ENCODE results near the gene GLYR1. TPM values are rescaled to one million over a fixed set of nuclear protein-coding genes. Genes with fewer than 3 reads are reported as not detected.

Gene GLYR1
- total and polyA plus RNA-seq, 10 of the 15 experiments (the other 5 are each of a cell fraction or from before 2014, with no cell fraction given), result 7.3 to 90.2 (median 57.2) TPM

DNA sequence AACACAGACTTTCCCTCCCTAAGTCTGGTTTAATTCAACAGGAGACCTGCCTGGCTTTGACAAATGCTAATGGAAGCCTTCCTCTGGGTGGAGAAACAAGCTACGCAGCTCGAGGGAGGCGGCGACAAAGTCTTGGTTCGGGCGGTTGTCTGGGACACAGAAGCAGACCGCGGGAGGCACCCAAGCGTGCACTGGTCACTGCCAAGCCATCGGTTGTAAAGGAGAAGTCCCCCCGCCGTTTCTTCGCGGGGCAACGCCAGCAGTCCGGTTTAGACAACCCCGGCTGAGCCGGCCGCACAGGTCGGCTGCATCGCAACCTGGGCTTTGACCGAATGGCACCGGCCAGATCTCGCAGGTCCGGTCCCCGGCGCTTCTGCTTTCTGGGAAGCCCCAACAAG lies 586 bp downstream of the GLYR1 start:
- Histone ChIP-seq H3K27ac (ENCODE audit: control insufficient read depth, insufficient read depth) (peak overlapping the region; percentile 85), H3K4me3 (peak overlapping the region; percentile 81), H3K4me2 (ENCODE audit: control insufficient read depth, insufficient read depth) (peak overlapping the region; percentile 100), H3K9me3 (replicated peaks; ENCODE audit: control insufficient read depth, insufficient read depth, low read length) (no peaks in the 10 kb centered on the region), H3K36me3 (ENCODE audit: control insufficient read depth in 2 of 2, insufficient read depth in 2 of 2, low read length in 1 of 2) (peaks cover 2 to 15% of the 10 kb centered on the region in 2 experiments), H3K27me3 (replicated peaks in 1 of 2; ENCODE audit: control insufficient read depth in 2 of 2, insufficient read depth in 2 of 2, low read length in 1 of 2) (no peaks in the 10 kb centered on the region), H3K9ac (ENCODE audit: control insufficient read depth, insufficient read depth, low read length) (peak overlapping the region; percentile 87), H3K4me1 (ENCODE audit: control insufficient read depth, insufficient read depth, low read length) (no peaks in the 10 kb centered on the region), H4K20me1 (ENCODE audit: control insufficient read depth, insufficient read depth) (no peaks in the 10 kb centered on the region), H2AFZ (ENCODE audit: control insufficient read depth, low read depth, low read length) (peak overlapping the region; percentile 85), H3K79me2 (ENCODE audit: control insufficient read depth, insufficient read depth, low read length) (peaks cover 62% of the 10 kb centered on the region)
- SMC1A ChIA-PET (ENCODE audit: uncharacterized antibody, unreplicated experiment), result no interaction called here
- ATAC-seq, result peak; percentile 69
- no peak for DNase-seq (ENCODE audit: low read depth, low spot score)
- RAD21 ChIA-PET (ENCODE audit: unreplicated experiment), result interaction anchor here (1.7 kb wide), 1 partner anchor 112 kb away, joined by 8 read pairs; the partner anchor contains the start of genes ANKS3 and DNAAF8
- intact Hi-C loops (cut with micrococcal nuclease; ENCODE audit: unreplicated experiment) (loop anchor here (2.0 to 10.0 kb wide), 3 partner anchors 78 to 248 kb away; partner anchors contain the start of genes EEF2KMT and SEC14L5), in situ Hi-C loops (cut with MboI) (loop anchor here (10.0 kb wide), 1 partner anchor 238 kb away; no protein-coding TSS in a partner anchor)
- POLR2A ChIA-PET, result interaction anchor here (0.5 to 1.1 kb wide), 2 partner anchors 27 to 43 kb away, joined by 3 to 4 read pairs; no protein-coding TSS in a partner anchor
- WGBS (ENCODE audit: insufficient coverage, insufficient replicate concordance, low lambda C conversion rate, missing lambda C conversion rate), result 3% methylated on average over 27 of the region's 27 CpGs
- no peak for FAIRE-seq
- CTCF ChIA-PET, result interaction anchor here (0.6 kb wide), 1 partner anchor 1134 kb away, joined by 3 read pairs; no protein-coding TSS in a partner anchor
- no TSS peak for BruUV-seq (replicated peaks)
- 0 out of 2 replicates have a peak, but pooled peaks have one; percentile 45 for TF ChIP-seq SPI1 (IDR thresholded peaks at IDR 0.05; ENCODE audit: borderline replicate concordance, insufficient read depth, low read depth, low read length)
- no peak for TF ChIP-seq FOXM1 (IDR thresholded peaks at IDR 0.05; ENCODE audit: low read depth, low read length)
- TF ChIP-seq MEF2A (IDR thresholded peaks at IDR 0.05; ENCODE audit: insufficient read depth, low read depth, low read length), result no peak
- TF ChIP-seq BCL11A (IDR thresholded peaks at IDR 0.05; ENCODE audit: low read depth, low read length), result no peak
- peak; percentile 32; the same call in 1 of the 2 replicates for TF ChIP-seq NFYB (IDR thresholded peaks at IDR 0.05; ENCODE audit: insufficient read depth, low read depth, low read length)
- TF ChIP-seq ASH2L (IDR thresholded peaks at IDR 0.05; ENCODE audit: borderline replicate concordance, low read depth), result no peak
- TF ChIP-seq TCF7 (IDR thresholded peaks at IDR 0.05; ENCODE audit: borderline replicate concordance), result no peak
- no peak for TF ChIP-seq KDM1A (IDR thresholded peaks at IDR 0.05; ENCODE audit: borderline replicate concordance)
- TF ChIP-seq, protein P1, sequence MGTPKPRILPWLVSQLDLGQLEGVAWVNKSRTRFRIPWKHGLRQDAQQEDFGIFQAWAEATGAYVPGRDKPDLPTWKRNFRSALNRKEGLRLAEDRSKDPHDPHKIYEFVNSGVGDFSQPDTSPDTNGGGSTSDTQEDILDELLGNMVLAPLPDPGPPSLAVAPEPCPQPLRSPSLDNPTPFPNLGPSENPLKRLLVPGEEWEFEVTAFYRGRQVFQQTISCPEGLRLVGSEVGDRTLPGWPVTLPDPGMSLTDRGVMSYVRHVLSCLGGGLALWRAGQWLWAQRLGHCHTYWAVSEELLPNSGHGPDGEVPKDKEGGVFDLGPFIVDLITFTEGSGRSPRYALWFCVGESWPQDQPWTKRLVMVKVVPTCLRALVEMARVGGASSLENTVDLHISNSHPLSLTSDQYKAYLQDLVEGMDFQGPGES (IDR thresholded peaks at IDR 0.05), result no peak
- TF ChIP-seq CREM (IDR thresholded peaks at IDR 0.05; ENCODE audit: low read depth), result no peak
- no peak for TF ChIP-seq NRF1 (conservative IDR thresholded peaks at IDR 0.05; ENCODE audit: low read depth, low read length)
- TF ChIP-seq, protein P2, sequence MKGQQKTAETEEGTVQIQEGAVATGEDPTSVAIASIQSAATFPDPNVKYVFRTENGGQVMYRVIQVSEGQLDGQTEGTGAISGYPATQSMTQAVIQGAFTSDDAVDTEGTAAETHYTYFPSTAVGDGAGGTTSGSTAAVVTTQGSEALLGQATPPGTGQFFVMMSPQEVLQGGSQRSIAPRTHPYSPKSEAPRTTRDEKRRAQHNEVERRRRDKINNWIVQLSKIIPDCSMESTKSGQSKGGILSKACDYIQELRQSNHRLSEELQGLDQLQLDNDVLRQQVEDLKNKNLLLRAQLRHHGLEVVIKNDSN (IDR thresholded peaks at IDR 0.05; ENCODE audit: borderline replicate concordance, extremely low read length, insufficient read depth, low read depth, low read length), result no peak
- TF ChIP-seq RUNX3 (IDR thresholded peaks at IDR 0.05; ENCODE audit: low read length), result peak; percentile 37; the same call in 1 of the 2 replicates
- no peak for TF ChIP-seq MEF2B (IDR thresholded peaks at IDR 0.05; ENCODE audit: partially characterized antibody, poor library complexity, severe bottlenecking)
- peak; percentile 97 for TF ChIP-seq PAX5 (IDR thresholded peaks at IDR 0.05; ENCODE audit: borderline replicate concordance, low read depth, low read length)
- TF ChIP-seq E2F8 (IDR thresholded peaks at IDR 0.05; ENCODE audit: low read depth, partially characterized antibody), result no peak
- no peak for TF ChIP-seq RAD51 (IDR thresholded peaks at IDR 0.05)
- TF ChIP-seq TCF12 (IDR thresholded peaks at IDR 0.05; ENCODE audit: low read depth, low read length), result no peak
- no peak for TF ChIP-seq RCOR1 (conservative IDR thresholded peaks at IDR 0.05; ENCODE audit: low read depth, low read length)
- TF ChIP-seq ZNF217 (IDR thresholded peaks at IDR 0.05), result no peak
- TF ChIP-seq BRCA1 (IDR thresholded peaks at IDR 0.05; ENCODE audit: low read depth, low read length), result no peak
- TF ChIP-seq NR2C2 (IDR thresholded peaks at IDR 0.05; ENCODE audit: borderline replicate concordance, control insufficient read depth, insufficient read length, low read depth), result no peak
